Left kidney (tissue), 2 donors: Measurements from ENCODE around the gene COX4I2. TPM values are rescaled to one million over a fixed set of nuclear protein-coding genes. Genes with fewer than 3 reads are reported as not detected.
"Not testable (repeated sequence)": the region's sequence is repeated elsewhere in the genome, so short reads cannot be mapped to it uniquely, and the experiment has no call there.

Experiments
- DNase-seq: peaks from one replicate; pipeline ENCODE4 v3.0.0-alpha.2; 2013
- polyA plus RNA-seq: library from polyadenylated mRNA; unstranded; fragments of 120-200 nt; gene quantifications from one replicate; pipeline ENCODE4 v1.2.1, GENCODE V29; 2013; ENCODE audit not compliant: insufficient read length

COX4I2 gene
- polyA plus RNA-seq, 1 donor = 0.75 TPM

DNA sequence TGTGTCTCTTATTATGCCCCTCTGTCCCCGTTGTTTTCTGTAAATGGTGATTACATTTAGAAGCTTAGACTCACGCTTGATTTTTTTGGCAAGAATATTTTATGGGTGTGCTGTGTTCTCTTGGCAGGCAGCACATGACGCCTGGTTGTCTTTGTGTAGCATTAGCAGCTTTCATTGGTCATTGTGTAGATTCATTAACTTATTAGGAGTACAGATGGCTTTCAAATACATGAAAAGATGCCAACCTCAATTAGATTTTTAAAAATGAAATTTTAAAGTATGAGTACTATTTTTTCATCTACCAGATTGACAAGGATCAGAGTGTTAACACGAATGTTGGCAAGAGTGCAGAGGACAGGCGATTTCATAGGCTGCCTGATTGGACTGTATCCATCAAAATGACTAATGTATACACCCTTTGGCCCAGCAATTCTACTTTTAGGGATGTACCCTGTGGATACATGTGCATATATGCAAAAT lies 15.2 kb downstream of the COX4I2 start:
- DNase-seq = no peak

DNA sequence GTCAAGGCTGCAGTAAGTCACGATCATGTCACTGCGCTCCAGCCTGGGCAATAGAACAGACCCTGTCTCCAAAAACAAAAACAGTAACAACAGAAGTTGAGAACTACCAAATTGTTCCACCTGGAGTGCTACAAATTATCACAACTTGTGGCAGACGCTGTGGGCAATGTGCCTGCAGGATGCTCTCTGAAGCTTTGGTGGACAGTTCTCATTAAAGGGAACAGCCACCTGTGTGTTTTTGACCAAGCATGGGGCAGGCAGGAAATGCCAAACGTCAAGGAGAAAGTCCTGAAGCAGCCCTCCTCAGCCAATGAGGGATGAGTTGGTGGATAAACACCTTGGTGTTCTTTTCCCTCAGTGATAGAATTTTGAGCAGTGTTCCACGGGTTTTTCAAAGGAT lies 15.8 kb downstream of the COX4I2 start:
- DNase-seq = no peak

DNA sequence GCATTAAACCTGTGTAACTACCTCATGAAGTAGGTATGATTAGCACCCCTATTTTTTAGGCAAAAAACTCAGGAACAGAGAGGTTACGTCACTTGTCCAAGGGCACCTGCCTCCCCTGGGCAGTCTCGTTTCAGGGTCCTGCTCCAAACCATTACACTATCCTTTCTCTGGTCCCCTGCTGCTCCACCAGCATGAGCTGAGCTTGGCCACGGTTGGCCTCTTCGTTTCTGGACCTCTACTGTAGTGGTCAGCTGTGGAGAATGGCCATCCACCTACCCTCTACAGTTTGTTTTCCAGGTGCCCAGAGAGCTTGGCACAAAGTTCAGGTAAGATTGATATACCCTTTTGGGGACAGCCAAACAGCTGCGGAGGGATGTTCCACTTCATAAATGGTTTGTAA lies 16.8 kb downstream of the COX4I2 start:
- DNase-seq = no peak

DNA sequence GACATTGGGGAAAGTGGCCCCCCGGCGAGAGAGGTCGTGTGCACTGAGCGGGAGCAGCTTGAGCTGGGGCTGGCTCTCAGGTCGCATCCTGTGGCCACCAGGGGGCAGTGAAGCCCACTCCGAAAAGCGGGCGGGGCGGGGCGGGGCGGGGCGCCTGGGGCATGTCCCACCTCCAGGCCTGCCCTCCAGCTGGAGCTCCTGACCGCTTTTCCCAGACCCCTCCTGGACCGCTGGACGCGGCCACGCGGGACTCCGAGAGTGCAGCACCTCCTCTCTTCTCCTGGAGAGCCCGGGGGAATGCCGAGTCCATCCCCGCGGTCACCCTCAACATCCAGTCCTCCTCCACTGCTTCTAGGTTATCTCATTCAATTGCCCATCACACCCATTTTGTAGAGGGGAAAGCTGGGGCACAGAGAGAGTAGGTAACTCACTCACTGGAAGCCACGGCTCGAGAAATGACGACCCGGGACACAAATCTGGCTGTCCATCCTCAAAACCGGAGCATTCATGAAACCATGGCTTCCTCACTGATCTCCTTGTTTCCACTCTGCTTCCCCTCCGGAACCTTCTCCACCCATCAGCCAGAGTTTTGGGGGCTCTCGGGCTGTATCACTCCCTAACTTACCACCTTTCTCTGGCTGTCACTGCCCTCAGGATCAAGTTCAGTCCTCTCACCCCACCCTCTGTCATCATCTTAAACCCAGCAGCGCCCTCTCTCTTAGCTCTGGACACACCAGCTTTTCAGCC lies 24.1 kb downstream of the COX4I2 start:
- DNase-seq = peak; percentile 79

DNA sequence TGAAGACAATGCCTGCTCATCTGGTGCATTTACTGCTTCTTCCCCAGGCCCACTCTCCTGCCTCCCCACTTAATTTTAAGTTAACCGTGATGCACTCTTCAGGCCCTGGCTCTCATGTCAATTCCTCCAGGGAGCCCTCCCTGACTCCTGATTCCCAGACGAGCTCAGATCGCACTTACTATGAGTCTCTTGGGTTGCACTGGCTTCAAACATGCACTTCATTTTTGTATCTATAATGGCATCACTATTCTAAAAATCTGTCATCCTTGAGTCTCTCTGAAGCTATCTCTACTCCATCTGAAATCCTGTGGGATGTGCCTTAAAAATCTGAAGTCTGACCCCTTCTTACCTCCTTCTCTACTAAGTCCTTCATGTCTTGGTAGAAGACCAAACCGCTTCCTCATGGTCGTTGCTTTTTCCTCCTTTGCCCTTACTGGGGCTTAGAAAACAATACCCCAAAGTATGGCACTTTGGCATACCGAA lies 24.7 kb downstream of the COX4I2 start:
- no peak for DNase-seq

DNA sequence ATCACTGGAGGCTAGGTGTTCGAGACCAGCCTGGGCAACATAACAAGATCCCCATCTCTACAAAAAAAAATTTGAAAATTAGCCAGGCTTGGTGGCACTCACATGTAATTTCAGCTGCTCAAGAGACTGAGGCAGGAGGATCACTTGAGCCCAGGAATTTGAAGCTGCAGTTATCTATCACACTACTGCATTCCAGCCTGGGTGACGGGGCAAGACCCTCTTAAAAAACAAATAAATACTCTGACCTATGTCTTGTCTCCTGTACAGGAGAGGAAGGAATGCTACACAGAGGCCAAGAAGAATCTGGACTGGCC lies 25.8 kb downstream of the COX4I2 start:
- DNase-seq = no peak

DNA sequence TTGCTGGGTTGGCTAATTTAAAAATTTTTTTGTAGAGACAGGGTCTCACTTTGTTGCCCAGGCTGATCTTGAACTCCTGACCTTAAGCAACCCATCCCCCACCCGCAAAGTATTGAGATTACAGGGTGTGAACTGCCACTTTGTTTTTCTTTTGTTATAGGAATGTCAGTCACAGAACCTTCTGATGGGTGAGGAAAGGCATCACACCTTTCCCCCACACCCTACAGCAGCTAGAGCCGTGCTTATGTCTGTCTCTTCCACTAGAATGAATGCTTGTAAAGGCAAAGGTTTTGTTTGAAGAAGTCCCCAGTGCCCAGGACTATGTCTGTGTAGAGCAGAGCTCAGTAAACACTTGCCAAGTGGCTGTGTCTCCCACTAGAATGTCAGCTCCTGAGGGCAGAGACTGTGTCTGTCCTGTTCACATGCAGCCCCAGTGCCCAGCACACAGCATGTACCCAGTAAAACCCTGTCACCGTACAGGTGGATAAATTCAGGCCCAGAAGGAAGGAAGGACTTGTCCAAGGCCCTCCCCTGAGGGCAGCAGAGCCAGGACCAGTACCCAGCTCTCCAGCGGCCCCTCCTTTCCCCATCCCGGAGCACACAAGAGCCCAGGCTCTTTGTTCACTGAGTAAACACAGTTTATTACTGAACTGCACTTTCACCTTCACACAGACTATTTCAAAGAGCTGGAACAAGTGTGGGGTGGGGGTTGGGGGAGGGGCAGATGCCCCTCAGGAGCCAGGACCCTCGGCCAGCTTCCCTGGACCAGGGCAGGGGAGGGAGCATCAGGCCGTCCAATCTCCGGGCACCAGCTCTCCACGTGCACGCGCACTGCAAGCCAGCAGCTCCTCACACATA lies 26.4 kb downstream of the COX4I2 start:
- DNase-seq = no peak

DNA sequence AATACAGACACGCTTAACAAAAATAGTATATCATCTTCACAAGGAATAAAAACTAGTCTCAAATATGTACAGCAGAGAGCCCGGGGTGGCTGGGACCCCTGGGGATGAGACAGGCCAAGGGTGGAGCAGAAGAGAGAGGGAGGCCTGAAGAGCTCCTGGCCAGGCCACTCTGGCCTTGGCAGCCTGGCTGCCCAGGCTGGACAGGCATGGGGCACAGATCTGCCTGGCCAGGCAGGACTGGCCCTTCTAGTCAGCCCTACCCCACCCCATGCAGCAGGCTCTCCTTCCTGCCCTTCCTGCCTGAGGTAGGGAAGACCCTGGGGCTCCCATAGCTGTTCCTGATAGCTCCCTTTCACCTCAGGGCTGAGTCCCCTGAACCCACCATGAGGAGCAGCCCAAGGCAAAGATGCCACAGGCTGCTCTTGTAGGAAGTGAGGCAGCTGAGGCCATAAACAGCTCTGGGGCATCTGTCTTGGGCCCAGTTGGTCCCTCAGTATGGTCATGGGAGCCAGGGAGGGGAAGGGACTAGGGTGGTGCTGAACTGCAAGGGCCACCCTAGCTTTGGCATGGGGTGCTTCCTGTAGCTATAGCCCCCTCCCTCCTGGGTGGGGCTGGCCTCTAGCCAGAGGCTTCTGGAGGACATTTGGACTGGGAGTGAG lies 27.1 kb downstream of the COX4I2 start:
- no peak for DNase-seq

DNA sequence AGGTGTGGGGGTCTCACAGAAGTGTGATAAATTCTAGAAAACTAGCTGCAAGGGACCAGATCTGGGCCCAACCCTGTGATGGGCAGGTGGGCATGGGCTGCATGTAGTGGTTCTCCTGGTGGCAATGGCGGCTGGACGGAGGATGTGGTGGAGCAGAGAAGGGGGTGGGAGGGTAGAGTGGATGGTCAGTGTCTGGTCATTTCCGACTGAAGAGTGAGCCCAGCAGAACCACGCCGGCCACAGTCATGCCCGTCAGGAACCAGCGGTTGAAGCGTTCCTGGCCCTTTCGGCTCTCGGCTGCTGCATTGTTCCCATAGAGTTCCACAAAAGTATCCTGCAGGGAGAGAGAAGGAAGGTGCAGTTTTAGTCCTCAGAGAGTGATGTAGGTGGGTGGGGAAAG lies 28.0 kb downstream of the COX4I2 start:
- no peak for DNase-seq

DNA sequence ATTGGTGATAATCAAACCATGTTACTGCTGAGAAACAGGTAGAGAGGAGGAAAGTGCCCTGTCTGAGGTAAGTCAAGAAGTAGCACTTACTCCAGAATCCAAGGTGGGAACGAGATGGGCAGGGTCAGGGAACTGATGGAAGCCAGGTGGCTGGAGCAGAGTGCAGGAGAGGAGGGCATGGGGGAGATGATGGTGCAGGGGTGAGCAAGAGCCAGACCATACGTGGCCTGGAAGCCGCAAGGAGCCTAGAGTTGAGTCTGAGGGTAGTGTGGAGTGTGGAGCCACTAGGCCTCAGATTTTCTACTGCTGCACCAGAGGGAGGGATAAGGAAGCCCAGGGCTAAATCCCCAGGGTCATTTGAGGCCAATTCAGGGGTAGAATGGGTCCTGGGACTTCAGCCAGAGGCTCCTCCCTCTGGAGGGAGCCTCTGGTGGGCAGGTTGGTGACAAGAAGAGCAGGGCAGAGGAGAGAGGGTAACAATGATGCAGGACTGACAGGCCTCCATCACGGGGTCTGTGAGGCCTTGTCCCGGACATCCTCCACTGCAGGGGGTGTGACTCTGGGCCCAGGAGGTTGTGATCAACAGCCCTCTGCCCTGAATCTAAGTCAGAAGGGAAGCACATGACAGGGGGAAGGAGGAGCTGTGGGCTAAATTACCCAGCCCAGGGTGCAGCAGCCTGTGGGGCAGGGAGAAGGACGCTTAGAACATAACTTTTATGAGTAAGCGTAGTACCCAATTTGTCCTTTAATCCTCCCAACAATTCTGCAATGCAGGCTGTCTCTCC lies 28.7 kb downstream of the COX4I2 start:
- DNase-seq = no peak

DNA sequence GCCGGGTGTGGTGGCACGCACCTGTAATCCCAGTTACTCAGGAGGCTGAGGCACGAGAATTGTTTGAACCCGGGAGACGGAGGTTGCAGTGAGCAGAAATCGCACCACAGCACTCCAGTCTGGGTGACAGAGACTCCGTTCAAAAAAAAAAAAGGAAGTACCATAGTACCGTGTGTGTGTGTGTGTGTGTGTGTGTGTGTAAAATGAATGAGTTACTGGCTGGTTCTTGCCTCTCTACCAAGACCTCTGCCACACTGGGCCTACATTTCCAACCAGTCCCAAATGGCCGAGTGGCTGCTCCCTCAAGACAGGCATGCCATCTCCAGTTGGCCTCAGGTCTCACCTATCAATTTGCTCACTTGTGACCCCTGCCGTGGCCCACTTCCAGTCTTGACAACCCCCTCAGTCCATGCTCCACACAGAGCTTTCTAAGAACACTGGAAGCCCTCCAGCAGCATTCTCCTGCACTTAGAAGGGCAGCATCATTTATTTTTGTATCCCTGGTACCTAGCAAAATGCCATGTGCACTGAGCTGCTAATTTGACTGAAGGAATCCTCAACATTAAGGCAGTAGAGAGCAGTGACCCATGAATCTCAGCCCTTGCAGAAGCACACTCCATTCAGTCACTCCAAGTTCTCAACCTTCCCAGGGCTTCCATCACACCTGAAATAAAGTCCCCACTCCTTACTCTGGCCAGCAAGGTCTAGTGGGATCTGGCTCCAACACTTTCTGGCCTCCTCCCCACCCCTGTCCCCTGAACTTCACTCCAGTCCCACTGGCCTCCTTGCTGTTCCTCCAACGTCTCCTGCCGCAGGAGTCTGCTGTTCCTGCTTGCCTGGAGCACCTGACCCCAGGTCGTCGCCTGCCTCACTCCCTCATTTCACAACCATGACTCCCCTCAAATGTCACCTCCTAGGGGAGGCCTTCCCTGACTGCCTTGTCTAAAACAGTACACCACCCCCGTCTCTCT lies 29.9 kb downstream of the COX4I2 start:
- no peak for DNase-seq

DNA sequence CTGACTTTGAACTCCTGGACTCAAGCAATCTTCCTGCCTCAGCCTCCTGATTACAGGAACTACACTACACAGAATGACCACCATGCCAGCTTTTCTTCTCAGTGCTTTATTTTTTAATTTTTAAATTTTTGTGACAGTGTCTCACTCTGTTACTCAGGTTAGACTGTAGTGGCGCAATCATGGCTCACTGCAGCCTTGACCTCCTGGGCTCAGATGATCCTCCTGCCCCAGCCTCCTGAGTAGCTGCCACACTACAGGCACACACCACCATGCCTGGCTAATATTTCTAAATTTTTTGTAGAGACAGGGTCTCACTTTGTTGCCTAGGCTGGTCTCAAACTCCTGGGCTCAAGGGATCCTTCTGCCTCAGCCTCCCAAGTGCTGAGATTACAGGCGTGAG lies 31.2 kb downstream of the COX4I2 start:
- not testable (repeated sequence) for DNase-seq

DNA sequence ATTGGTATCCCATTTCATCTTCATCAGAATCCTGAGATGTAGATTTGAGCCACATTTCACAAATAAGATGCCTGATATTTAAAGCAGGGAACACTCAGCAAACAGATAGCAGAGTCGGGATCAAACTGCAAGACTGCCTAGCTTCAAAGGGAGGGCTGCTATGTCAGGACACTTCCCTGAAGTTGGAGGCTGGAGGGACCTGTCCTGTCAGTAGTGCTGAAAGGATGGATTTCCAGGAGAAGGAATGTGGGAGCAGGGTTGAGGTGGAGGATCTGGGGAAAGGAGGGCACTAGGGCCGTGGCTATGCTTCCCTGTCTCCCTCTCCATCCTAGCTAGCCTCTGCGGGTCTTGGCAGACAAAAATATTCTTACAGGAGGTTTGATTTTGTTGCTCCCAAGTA lies 32.2 kb downstream of the COX4I2 start:
- DNase-seq = no peak

DNA sequence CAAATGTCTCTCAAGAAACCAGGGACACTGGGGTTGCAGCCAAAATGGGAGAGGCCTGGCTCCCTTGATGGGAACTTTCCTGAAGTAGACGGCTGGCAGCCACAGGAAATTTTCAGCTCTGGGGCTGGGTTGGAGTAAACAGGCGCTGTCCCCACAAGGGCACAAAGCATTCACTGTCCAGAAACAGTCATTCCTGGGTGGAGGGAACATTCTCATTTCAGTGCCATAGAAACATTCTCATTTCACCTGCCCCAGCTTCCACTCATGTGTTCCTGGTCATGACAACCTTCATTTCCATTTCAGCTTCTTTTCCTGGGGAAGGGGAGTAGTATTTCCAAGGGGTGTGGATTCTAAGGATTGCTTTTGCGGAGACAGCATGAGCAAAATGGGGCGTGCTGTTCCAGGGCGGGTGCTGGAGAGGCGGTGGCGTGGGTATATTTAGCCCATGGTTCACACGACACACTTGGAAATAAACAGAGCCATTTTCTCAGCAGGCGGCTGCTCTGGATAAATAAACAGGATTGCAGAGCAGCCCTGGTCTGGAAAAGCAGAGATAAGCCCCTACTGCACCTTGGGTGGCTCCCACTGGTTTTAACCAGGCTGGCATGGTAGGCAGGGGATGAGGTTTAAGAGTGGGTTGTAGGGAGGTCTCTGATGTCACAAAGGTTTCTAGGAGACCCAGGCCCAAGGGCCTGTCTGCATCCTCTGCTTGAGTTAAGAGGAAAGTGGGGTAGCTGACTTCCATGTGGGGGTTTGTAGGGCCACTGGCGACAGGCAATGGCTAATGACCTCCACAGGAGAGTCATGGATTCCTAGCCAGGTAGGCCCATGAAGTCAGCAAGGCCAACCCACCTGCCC lies 32.9 kb downstream of the COX4I2 start:
- DNase-seq = no peak

DNA sequence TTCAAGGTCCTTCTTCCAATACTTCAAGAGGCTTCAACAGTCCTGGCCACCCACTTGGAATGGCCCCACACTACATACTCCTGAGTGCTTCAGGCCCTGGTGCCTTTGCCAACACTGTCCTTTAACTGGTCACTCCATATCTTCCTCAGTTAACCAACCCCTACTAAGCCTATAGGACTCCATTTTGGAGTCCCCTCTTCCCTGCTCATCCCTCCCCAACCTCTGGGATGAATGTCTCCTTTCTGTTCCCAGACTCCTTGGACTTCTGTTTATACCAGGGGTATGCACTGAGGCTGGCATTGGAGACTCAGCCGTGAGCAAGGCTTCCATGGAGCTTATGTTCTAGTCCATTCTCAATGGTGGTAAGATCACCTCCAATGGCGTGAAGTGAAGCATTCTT lies 33.6 kb downstream of the COX4I2 start:
- no peak for DNase-seq

DNA sequence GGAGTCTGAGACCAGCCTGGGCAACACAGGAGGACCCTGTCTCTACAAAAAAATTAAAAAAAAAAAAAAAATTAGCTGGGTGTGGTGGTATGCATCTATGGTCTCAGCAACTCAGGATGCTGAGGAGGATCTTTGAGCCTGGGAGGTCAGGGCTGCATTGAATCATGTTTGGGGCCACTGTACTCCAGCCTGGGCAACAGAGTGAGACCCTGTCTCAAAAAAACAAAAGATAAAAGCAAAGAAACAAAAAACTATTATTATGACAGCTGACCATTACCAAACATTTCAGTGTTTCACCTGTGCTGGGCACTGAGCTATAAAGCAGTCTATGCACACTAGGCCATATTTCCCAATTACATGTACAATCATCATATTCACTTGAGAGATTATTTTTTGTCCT lies 35.7 kb downstream of the COX4I2 start:
- no peak for DNase-seq

DNA sequence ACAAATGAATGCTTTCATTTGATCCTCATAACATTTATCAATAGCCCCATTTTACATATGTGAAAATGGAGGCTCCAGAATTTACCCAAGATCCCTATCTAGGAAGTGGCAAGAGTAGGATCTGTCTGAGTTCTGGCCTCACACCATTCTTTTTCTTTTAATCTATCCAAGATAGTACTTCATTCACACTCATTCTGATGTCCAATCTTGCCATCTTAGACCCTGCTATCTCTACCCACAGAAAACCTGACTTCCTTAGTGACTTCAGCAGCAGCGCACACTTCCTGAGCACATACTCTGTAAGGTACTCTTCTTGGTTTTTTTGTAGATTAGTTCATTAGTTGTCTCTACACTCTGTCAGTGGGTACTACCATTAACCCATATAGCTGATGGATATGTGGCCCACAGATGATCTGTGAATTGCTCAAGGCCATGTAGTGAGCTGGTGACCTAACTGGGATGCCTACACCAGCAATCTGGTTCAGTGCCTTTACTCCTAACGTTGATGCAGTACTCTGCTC lies 36.3 kb downstream of the COX4I2 start:
- no peak for DNase-seq

DNA sequence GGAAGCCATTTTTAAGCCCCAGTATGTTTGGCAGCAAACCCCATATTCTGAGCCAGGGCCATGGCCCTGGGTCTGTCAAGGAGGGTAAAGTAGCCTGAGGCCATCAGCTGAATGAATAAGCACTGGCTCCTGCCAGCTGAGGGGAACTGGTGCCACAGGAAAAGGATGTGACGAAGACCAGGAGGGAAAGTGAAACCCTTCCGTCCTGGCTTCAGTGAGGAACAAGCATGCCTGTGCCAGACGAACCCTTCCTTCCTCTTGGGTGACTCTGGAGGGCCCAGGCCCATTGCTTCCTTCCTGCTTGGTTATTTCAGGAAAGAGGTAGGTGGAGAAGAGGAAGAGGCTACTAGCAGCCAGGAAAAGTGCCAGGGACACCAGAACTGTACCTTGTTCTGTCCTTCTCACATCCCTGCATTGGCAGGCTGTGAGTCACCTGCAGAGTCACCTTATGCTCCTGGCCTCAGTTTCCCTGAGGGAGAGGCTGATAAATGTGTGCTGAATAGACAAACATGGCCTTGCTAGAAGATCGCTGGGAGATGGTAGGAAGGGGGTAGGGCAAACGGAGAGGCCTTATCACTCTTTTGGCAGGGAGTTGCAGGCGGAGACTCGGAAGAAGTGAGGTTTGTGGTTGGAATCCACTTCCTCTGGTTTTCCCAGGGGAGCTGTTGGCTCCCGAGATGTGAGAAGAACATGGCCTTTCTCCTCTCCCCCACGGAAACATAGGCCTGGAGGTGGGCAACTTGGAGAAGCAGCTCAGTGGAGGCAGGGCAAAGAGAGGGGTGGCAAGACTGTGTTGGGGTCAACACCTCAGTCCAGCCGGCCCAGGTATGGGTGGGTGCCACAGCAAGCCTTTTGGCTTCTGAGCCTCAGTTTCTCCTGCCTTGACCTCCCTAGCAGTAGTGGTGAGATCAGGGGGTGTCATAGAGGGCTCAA lies 37.4 kb downstream of the COX4I2 start:
- DNase-seq = no peak
